A549 (cell line): ENCODE data around the gene TDP2. TPM values are rescaled to one million over a fixed set of nuclear protein-coding genes. Genes with fewer than 3 reads are reported as not detected.
A peak's percentile ranks its signal among the peaks of the same experiment; 100 is the strongest.
"Not testable (repeated sequence)": the region's sequence is repeated elsewhere in the genome, so short reads cannot be mapped to it uniquely, and the experiment has no call there.

Experiments
- ATAC-seq, 2 experiments: fragments of 200-7000 bp in 1 of 2; fragments of >200 bp in 1 of 2; cut with Nextera tagmentation in 1 of 2; cut with Tn5 transposase in 1 of 2; 3 replicates each; pipeline versions ENCODE4 v1.8.0 to v1.9.1; 2018 to 2020; ENCODE audit warnings: mild to moderate bottlenecking in 1 of 2, moderate library complexity in 1 of 2
- CTCF ChIA-PET: fragments of 300-600 bp; sonication (Branson Sonifier 250); formaldehyde crosslinking; extraction: SDS; loops from one replicate; lab custom pipeline; 2021; ENCODE audit warnings: antibody characterized with exemption, inconsistent platforms; lab: Yijun Ruan, JAX
- POLR2A ChIA-PET: fragments of 350-600 bp; formaldehyde crosslinking; extraction: SDS; loops from one replicate; lab custom pipeline; 2021; ENCODE audit warnings: antibody characterized with exemption, inconsistent platforms; lab: Yijun Ruan, JAX
- DNase-seq, 2 experiments: peaks; one replicate each; pipeline versions ENCODE4 v3.0.0 to v3.0.0-alpha.2; 2011 to 2016; ENCODE audit warnings: low read depth in 1 of 2, low spot score in 1 of 2
- FAIRE-seq: peaks from 2 replicates; lab custom pipeline; 2011; peaks lifted over from hg19 to GRCh38; lab: Jason Lieb, UNC
- H3K27ac ChIP-seq, 2 experiments: fragments of >200 bp; sonication (Bioruptor Twin); formaldehyde crosslinking; 3 replicates each; pipeline ENCODE4 v1.5.1; 2016 to 2017
- H3K4me1 ChIP-seq: fragments of >200 bp; sonication (Bioruptor Twin); formaldehyde crosslinking; 3 replicates; pipeline ENCODE4 v1.6.1; 2016
- H3K4me2 ChIP-seq: fragments of >200 bp; sonication (Bioruptor Twin); formaldehyde crosslinking; 3 replicates; pipeline ENCODE4 v1.6.1; 2016
- H3K4me3 ChIP-seq: fragments of >200 bp; sonication (Bioruptor Twin); formaldehyde crosslinking; 3 replicates; pipeline ENCODE4 v1.5.1; 2016
- H3K9me3 ChIP-seq: fragments of >200 bp; sonication (Bioruptor Twin); formaldehyde crosslinking; 3 replicates; pipeline ENCODE4 v1.6.1; 2016
- ATOH8 ChIP-seq: fragments of 250-450 bp; sonication (Bioruptor Pico); IDR thresholded peaks from 2 replicates; pipeline ENCODE4 v1.5.0; 2020; ENCODE audit warnings: low read depth, mild to moderate bottlenecking, moderate library complexity
- BCL3 ChIP-seq: fragments of >200 bp; sonication (Bioruptor Twin); formaldehyde crosslinking; IDR thresholded peaks from 3 replicates; pipeline ENCODE4 v1.6.1; 2016
- CHD2 ChIP-seq: fragments of 150-350 bp; IDR thresholded peaks from 2 replicates; pipeline ENCODE4 v1.6.1; 2014; ENCODE audit warnings: low read length; ENCODE audit not compliant: partially characterized antibody
- CHD4 ChIP-seq: fragments of 200-600 bp; sonication (generic); IDR thresholded peaks from 2 replicates; pipeline ENCODE4 v1.6.1; 2016; ENCODE audit warnings: antibody characterized with exemption, mild to moderate bottlenecking, borderline replicate concordance
- EHF ChIP-seq: fragments of 250-450 bp; sonication (Bioruptor Pico); IDR thresholded peaks from 2 replicates; pipeline ENCODE4 v1.5.0; 2020; ENCODE audit warnings: mild to moderate bottlenecking
- HMGXB4 ChIP-seq: fragments of 250-450 bp; sonication (Bioruptor Pico); IDR thresholded peaks from 2 replicates; pipeline ENCODE4 v1.5.0; 2021; ENCODE audit warnings: mild to moderate bottlenecking, moderate library complexity, borderline replicate concordance
- HOXB5 ChIP-seq: fragments of 250-450 bp; sonication (Bioruptor Pico); IDR thresholded peaks from 2 replicates; pipeline ENCODE4 v1.5.0; 2020; ENCODE audit warnings: mild to moderate bottlenecking, moderate library complexity
- JUN ChIP-seq, 2 experiments: fragments of >200 bp; sonication (Bioruptor Twin); formaldehyde crosslinking; IDR thresholded peaks; 2 replicates in 1 of 2; 3 replicates in 1 of 2; pipeline ENCODE4 v1.6.1; 2016 to 2017
- MAFK ChIP-seq: fragments of 450-650 bp; IDR thresholded peaks from 2 replicates; pipeline ENCODE4 v1.6.1; 2014; ENCODE audit not compliant: partially characterized antibody
- MAX ChIP-seq: IDR thresholded peaks from 2 replicates; pipeline ENCODE4 v1.6.1; 2012
- MAZ ChIP-seq: fragments of 150-350 bp; IDR thresholded peaks from 2 replicates; pipeline ENCODE4 v1.6.1; 2014; ENCODE audit warnings: antibody characterized with exemption, low read depth, low read length, borderline replicate concordance
- PBX3 ChIP-seq: IDR thresholded peaks from 2 replicates; pipeline ENCODE4 v1.6.1; 2012
- POLR2A ChIP-seq: IDR thresholded peaks from 2 replicates; pipeline ENCODE4 v1.6.1; 2012; ENCODE audit warnings: mild to moderate bottlenecking, low read length
- RAD21 ChIP-seq, 2 experiments: fragments of >200 bp in 1 of 2; sonication (Bioruptor Twin) in 1 of 2; formaldehyde crosslinking in 1 of 2; IDR thresholded peaks in 1 of 2; conservative IDR thresholded peaks in 1 of 2; 2 replicates in 1 of 2; 3 replicates in 1 of 2; pipeline ENCODE4 v1.6.1; 2012 to 2018; ENCODE audit warnings: inconsistent platforms in 1 of 2
- REST ChIP-seq: fragments of 200-600 bp; sonication (generic); IDR thresholded peaks from 2 replicates; pipeline ENCODE4 v1.6.1; 2016; ENCODE audit warnings: antibody characterized with exemption, mild to moderate bottlenecking, moderate library complexity
- RFX5 ChIP-seq: fragments of 450-650 bp; IDR thresholded peaks from 2 replicates; pipeline ENCODE4 v1.7.1; 2014; ENCODE audit warnings: antibody characterized with exemption, mild to moderate bottlenecking, moderate library complexity
- SMC3 ChIP-seq: fragments of >200 bp; sonication (Bioruptor Twin); formaldehyde crosslinking; IDR thresholded peaks from 3 replicates; pipeline ENCODE4 v1.6.1; 2018; ENCODE audit warnings: inconsistent platforms
- TP53 ChIP-seq: fragments of 250-450 bp; sonication (Bioruptor Pico); IDR thresholded peaks from 2 replicates; pipeline ENCODE4 v1.5.0; 2021; ENCODE audit warnings: mild to moderate bottlenecking, moderate library complexity
- ZC3H11A ChIP-seq: fragments of 450-650 bp; IDR thresholded peaks from 2 replicates; pipeline ENCODE4 v1.6.1; 2014; ENCODE audit warnings: antibody characterized with exemption, mild to moderate bottlenecking
- ZNF302 ChIP-seq: fragments of 250-450 bp; sonication (Bioruptor Pico); IDR thresholded peaks from 2 replicates; pipeline ENCODE4 v1.9.0; 2021; ENCODE audit warnings: inconsistent platforms, mild to moderate bottlenecking, moderate library complexity
- WGBS: methylation state at CpG from one replicate; pipeline ENCODE4 v1.1.6; 2017; ENCODE audit errors: missing lambda C conversion rate; 5-methylcytosine and 5-hydroxymethylcytosine counted together
- polyA plus RNA-seq, 4 experiments: library from polyadenylated mRNA; depleted of rRNA in 3 of 4; stranded (reverse); fragments of >200 nt; fragmentation: RNase III in 1 of 4; extraction: RNeasy Plus Mini Kit Qiagen cat#74134 plus additional on column Dnase treatment in 1 of 4; gene quantifications; 2 replicates in 3 of 4; 3 replicates in 1 of 4; pipeline ENCODE4 v1.2.3, GENCODE V29; 2011 to 2017

The TDP2 gene
- polyA plus RNA-seq, 2 of the 4 experiments (the other 2 are of a cell fraction): 52.6 to 91.7 TPM

- TF ChIP-seq HMGXB4 (no peak), ATOH8 (CRISPR knock-in tag) (no peak), MAX (no peak), ZNF302 (CRISPR knock-in tag) (no peak), RAD21 (conservative IDR thresholded peaks at IDR 0.05 in 1 of 2, IDR thresholded peaks at IDR 0.05 in 1 of 2) (no peak), EHF (no peak), MAZ (no peak), TP53 (CRISPR knock-in tag) (no peak), SMC3 (no peak), ZC3H11A (no peak), CHD2 (no peak)
- TF ChIP-seq, all 56 proteins: peak for 0
Observed at GRCh38 chr6:24668997-24669361, 2.3 kb upstream of the TDP2 start (continued).

- FAIRE-seq, H3K9me3 ChIP-seq: not testable (repeated sequence)
- Histone ChIP-seq H3K4me2 (peak overlapping the region; percentile 90), H3K27ac (peak overlapping the region; percentile 96 to 99), H3K4me3 (peak overlapping the region; percentile 92), H3K4me1 (peaks cover 28% of the 10 kb centered on the region)
- WGBS: 1% methylated on average over 18 of the region's 18 CpGs
- CTCF ChIA-PET: interaction anchor here (1.1 to 3.2 kb wide), 2 partner anchors 87 to 385 kb away, joined by 3 to 15 read pairs; no protein-coding TSS in a partner anchor
- TF ChIP-seq RFX5 (peak; percentile 90), BCL3 (peak; percentile 63; the same call in 1 of the 3 replicates), EHF (0 out of 2 replicates have a peak, but pooled peaks have one; percentile 27), PBX3 (0 out of 2 replicates have a peak, but pooled peaks have one; percentile 41), HMGXB4 (peak; percentile 10; the same call in 1 of the 2 replicates), MAX (peak; percentile 35), POLR2A (peak; percentile 36; the same call in 1 of the 2 replicates), REST (0 out of 2 replicates have a peak, but pooled peaks have one; percentile 19), HOXB5 (CRISPR knock-in tag) (0 out of 2 replicates have a peak, but pooled peaks have one; percentile 61), JUN (IDR thresholded peaks at IDR 0.05) (peak in 1 of 2 experiments; percentile 66; a peak in 3 of 5 replicates), MAFK (peak; percentile 77), CHD4 (0 out of 2 replicates have a peak, but pooled peaks have one; percentile 49)
- DNase-seq (peak; percentile 73 to 98), ATAC-seq (peak; percentile 89 to 91)
- POLR2A ChIA-PET: interaction anchor here (0.5 to 1.2 kb wide), 5 partner anchors 9 to 86 kb away, joined by 3 to 6 read pairs (median 4); partner anchors contain the start of gene KIAA0319
Observed at GRCh38 chr6:24668066-24668996, 1.6 kb upstream of the TDP2 start.
